ENCODE data around the gene UMPS.

- TF ChIP-seq CTCF (IDR thresholded peaks at IDR 0.05) (no peak), POLR2A (IDR thresholded peaks at IDR 0.05) (no peak)
These were observed 48.9 kb downstream of the UMPS start for GRCh38 chr3:124779116-124779515.
